Stimulated activated CD8-positive, alpha-beta memory T cell treated with anti-CD3 and anti-CD28 coated beads, Interleukin-15, amount 100 ng/mL, for 24 hours (primary cell): ENCODE results near the gene LSR.

ENCODE experiments used
- DNase-seq: peaks from one replicate; pipeline ENCODE4 v3.0.0-alpha.2; 2020; ENCODE audit warnings: low read depth

Gene LSR

DNA sequence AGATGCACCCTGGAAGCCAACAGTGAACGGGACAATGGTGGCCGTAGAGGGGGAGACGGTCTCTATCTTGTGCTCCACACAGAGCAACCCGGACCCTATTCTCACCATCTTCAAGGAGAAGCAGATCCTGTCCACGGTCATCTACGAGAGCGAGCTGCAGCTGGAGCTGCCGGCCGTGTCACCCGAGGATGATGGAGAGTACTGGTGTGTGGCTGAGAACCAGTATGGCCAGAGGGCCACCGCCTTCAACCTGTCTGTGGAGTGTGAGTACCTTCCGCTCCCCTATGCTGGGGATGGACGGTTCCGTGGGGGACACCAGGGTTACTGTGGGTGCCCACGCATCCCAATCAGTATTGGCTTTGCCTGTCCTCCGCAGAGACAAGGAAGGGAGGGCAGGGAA, 53.6 kb downstream of the LSR start:
- DNase-seq, result no peak

DNA sequence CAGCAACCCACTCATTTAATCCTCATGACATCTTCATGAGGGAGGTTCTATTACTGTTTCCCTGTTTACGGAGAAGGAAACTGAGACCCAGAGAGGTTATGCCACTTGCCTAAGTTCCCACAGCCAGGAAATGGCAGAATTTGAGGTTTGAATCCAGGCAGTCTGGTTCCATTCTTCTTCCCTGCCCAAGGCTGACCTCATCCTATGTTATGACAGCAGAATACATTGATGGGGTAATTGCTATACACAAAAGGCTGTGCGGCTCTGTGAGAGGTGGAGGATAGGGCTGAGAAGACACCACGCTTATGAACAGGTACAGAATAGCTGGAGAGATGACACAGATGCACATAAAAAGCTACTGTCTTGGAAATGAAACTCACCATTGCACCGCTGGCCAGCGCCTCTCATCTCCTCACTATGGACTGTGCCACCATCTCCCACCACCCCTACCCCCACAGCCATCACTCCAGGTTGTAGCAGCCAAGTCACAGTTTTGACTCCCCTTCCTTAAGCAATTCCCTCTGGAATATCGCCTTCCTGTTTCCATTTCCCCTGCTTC, 54.6 kb downstream of the LSR start:
- no peak for DNase-seq

DNA sequence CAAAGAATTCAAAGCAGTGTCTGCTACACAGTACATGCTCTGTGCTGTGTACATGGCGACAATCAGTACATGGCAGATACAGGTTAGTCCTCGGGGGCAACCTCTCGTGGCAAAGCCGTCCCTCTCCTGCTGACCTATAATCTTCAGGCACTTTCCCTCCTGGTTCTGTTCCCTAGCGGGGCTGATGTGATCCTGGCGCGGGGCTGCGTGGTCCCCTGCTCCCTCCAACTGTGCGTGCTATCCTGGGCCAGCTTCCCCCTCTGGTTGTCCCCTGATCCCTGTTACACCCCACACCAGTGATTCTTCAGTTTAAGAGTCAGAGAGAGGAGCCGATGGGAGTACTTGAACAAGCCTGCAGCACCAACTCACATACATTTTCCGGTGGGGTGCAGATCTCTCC, 55.2 kb downstream of the LSR start:
- no peak for DNase-seq

DNA sequence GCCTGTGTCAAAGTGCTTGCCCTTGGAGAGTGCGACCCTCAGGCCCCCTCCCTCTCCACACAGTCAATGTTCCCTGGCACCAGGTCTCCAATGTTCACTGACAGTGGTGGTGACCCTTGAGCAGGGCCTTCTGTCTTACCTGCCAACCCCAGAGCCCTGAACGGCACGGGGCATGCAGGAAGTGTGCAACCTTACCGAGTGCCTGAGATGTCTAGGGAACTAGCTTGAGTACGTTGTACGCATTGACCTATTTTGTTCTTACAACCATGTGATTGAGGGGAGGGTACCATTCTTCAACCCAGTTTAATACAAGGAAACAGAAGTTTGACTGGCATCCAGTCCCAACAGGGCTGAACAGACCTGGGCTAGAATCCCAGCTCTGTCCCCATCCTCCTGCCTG, 56.4 kb downstream of the LSR start:
- DNase-seq, result no peak

DNA sequence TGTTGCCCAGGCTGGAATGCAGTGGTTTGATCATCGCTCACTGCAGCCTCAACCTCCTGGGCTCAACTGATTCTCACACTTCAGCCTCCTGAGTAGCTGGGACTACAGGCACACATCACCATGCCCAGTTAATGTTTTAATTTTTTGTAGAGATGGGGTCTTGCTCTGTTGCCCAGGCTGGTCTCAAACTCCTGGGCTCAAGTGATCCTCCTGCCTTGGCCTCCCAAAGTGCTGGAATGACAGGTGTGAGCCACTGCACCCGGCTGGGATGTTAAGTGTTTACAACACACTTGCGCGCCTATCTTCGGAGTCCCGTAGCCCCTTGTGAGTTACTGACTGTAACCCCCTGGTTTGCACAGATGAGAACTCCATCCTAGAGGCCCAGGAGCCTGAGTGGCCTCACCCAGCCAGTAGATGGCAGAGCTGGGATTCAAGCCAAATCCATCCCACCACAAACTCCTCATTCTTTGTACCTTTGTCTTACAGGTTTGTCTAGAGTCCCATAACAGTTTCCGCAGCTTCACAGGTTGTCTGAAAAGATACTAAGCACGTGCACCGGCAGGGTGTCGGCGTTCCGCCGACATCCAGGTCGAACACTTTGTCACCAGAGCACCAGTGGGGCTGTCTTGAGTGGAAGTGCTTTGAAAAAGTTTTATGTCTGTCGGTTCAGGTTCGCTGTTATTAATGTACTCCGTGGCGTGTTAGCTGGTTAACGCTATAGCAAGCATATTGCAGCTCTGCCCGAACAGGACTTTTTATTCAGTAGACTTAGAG, 57.9 kb downstream of the LSR start:
- no peak for DNase-seq

DNA sequence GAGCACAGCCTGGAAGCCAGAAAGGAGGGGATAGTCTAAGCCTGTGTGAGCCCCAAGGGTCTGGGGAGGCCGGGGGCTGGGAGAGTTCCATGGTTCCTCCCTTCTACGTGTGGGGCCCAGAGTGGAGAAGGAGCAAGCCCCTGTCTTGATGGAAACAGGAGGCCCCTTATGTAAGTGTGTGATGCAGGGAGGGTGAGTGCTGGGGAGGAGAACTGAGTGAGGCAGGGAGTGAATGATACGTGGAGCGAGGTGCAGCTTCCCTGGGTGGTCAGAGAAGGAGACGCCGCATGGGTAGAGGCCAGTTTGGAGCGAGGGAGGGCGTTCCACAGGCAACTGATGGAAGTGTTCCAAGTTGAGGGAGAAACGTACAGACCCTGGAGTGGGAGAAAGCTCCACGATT, 59.1 kb downstream of the LSR start:
- no peak for DNase-seq

DNA sequence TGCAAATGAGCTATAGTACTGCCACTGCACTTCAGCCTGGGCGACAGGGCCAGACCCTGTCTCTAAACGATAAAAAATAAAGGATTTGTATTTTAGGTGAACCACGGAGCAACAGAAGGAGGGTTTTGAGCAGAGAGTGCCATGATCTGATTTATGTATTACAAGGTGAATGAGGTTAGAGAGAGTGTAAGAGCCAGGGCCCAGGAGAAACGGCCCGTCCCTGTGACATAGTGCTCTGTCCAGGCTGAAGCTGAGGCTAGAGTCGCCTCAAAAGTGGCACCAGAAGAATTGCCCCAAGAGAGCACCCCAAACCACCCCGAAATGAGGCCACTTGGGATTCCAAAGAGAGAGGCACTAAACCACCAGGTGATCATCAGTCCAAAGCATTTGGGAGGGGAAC, 60.1 kb downstream of the LSR start:
- DNase-seq, result no peak

DNA sequence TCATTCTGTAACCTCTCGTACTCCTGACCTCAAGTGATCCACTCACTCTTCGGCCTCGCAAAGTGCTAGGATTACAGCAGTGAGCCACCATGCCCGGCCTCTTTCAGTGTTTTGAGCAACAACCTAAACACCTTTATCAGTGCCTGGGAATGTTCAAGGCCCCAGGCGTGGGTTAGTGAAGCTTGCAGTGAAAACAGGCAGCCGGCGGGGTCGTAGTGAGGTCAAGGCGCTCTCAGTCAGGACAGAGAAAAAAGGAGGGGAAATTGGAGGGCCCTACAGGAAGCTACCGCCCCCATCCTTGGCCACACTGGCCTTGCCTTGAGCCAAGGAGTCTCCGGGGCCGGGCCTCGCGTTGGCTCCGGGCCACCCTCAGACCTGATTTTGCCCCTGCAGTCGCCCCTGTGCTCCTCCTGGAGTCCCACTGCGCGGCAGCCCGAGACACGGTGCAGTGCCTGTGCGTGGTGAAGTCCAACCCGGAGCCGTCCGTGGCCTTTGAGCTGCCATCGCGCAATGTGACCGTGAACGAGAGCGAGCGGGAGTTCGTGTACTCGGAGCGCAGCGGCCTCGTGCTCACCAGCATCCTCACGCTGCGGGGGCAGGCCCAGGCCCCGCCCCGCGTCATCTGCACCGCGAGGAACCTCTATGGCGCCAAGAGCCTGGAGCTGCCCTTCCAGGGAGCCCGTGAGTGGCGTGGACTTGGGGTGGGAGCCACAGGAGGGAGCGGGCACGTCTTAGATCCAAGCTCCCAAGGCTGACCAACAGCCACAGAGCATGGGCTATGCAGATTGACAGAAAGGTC, 60.9 kb downstream of the LSR start:
- DNase-seq, result no peak

DNA sequence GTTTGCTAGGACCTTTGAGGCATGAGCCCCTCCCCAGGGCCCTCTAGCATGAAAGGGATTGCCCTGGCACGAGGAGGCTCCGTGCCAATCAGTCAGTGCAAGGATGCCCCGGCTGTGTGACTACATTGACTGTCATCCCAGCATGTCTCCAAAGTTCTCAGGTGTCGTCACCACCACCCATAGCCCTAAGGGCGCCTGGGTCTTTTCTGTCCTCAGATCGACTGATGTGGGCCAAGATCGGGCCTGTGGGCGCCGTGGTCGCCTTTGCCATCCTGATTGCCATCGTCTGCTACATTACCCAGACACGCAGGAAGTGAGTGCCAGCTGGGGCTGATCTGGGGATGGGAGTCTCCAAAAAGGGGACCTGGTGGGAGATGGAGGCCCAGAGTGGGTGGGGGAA, 61.5 kb downstream of the LSR start:
- DNase-seq, result no peak

DNA sequence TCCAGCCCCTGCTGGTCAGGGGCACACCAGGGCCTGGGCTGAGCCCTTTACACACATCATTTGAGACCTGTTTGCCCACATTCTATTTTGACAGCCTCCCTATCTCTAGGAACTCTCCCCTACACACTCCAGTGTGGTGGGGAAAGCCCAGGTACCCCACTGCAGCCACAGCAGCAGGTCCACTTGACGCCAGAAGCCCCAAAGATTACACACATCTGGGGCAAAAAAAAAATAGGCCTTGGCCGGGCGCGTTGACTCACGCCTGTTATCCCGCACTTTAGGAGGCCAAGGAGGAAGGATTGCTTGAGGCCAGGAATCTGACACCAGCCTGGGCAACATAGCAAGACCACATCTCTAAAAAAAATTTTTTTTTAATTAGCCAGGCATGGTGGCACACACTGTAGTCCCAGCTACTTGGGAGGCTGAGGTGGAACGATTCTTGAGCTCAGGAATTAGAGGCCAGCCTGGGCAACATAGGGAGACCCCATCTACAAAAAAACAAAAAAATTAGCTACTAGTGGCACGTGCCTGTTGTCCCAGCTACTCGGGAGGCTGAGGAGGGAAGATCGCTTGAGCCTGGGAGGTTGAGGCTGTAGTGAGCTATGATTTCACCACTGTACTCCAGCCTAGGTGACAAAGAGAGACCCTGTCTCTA, 62.1 kb downstream of the LSR start:
- no peak for DNase-seq

DNA sequence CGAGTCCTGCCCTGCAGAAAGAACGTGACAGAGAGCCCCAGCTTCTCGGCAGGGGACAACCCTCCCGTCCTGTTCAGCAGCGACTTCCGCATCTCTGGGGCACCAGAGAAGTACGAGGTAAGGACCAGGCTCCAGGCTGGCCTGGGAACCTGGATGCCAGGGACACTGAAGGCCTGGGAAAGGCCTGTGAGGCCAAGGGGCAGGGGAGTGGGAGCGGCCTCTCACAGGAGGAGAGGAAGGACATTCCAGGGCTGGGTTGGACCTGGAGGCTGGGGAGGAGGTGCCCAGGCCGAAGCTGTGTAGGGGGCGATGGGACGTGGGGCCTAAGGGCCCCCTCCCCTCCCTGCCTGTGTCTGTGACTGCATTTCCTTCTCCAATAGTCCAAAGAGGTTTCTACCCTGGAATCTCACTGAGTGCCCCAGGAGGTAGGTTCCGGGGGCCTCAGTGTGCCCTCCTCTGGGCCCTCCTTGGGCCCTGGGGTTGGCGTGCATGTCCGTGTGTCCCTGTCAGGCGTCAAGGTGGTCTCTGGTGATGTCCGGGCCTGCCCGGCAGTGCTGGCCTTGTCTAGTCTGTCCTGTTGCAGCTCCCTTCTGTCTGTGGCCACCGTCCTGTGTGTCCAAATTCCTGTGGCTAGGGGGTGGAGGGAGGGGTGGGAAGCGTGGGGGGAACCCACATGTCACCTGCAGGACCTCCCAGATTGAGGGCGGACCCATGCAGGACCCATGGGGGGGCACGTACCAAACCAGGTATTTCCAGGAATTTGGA, 63.3 kb downstream of the LSR start:
- no peak for DNase-seq

DNA sequence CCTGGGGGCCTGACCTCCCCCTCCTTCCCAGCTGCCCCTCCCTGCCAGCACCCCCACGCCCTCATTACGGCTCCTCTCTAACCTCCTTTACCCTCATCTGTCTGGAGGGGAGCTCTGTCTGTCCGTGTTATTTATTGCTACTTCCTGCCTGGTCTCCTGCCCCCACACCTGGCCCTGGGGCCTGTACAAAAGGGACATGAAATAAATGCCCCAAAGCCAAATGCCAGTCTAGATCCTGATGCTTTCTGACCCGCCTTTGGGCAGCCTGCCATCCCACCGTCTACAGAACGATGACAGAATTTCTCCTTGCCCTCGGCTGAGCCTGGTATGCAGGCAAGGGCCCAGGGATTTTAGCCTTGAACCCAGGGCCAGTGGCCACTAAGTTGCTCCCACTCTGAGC, 64.8 kb downstream of the LSR start:
- DNase-seq, result no peak

DNA sequence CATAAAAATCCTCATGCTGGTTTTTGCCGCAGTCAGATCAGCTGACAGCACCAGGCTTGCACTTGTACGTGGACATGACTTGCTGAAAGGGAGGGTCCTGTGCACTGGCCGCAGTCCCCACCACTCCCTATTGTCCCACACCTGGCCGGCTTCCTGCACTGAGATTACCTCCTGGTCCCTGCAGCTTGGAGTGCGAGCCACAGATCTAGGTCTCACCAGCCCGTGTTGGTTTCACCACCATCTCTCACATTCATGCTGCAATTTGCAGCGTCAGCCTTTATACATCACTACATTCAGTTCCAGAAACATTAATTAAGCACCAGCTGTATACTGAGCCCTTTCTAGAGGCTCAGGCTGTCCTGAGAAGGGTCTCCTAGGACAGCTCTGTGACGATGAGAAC, 65.2 kb downstream of the LSR start:
- DNase-seq, result no peak

DNA sequence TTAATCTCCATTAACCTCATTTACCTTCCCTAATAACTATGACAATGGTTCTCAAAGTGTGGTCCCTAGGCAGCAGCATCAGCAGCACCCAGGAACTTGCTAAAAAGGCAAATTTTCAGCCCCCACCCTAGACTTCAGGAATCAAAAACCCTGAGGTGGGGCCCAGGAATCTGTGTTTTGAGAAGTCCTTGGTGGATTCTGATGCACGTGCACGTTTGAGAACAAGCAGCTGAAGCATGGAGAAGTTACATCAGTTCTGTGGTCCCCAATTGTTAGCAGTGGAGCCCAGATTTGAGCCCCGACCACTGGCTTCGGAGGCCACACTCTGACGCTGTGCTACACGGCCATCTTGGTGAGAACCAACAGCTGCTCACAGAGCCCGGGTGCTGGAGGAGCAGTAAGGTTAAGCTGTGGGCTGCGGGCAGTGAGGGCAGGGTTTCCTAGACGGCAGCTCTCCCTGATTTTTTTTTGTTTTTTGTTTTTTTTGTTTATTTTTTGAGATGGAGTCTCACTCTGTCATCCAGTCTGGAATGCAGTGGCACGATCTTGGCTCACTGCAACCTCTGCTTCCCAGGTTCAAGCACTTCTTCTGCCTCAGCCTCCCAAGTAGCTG, 66.2 kb downstream of the LSR start:
- no peak for DNase-seq

DNA sequence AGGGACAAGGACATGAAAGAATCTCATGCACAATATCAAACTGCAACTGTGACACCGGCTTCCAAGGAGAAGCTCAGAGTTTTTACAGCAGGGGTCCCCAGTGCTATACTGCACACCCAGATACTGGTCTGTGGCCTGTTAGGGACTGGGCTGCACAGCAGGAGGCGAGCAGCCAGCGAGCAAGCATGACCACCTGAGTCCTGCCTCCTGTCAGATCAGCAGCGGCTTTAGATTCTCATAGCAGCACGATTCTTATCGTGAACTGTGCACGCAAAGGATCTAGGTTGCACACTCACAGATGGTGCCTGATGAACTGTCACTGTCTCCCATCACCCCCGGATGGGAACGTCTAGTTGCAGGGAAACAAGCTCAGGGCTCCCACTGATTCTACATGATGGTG, 67.1 kb downstream of the LSR start:
- no peak for DNase-seq

DNA sequence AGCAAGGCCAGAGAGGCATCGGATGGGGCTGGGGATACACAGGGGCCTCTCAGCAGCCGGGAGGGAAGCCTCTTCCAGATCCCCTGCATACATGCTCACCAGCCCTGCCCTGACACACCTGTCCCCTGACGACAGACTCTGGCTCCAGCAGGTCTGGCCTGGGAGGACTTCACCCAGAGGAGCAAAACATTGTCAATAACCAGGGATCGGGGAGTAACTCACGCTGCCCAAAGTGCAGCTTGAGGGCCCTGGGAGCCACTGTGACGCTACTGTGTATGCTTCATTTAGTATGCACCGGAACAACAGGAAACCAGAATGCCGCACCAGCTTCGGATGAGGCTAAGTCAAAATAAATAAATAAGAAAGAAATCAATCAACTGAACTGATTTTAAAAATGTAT, 67.8 kb downstream of the LSR start:
- no peak for DNase-seq
